ENCODE results near the gene SLC35E3.

The SLC35E3 gene

GRCh38 chr12:68759852-68760251 is 13.9 kb downstream of the SLC35E3 start:
- in situ Hi-C loops (cut with HindIII; ENCODE audit: low sequenced_read_pairs) = no loop called here
- no peak overlapping the region for H3K4me3 ChIP-seq (ENCODE audit: low read depth, low read length)
- TF ChIP-seq CTCF (IDR thresholded peaks at IDR 0.05; ENCODE audit: low read depth, low read length, missing control alignments) = no peak
- DNase-seq (ENCODE audit: low read depth) = no peak

GRCh38 chr12:68760806-68761441 is 14.9 kb downstream of the SLC35E3 start:
- DNase-seq (ENCODE audit: low read depth) = no peak
- no peak overlapping the region for H3K4me3 ChIP-seq (ENCODE audit: low read depth, low read length)
- in situ Hi-C loops (cut with HindIII; ENCODE audit: low sequenced_read_pairs) = no loop called here
- no peak for TF ChIP-seq CTCF (IDR thresholded peaks at IDR 0.05; ENCODE audit: low read depth, low read length, missing control alignments)

- no peak for TF ChIP-seq CTCF (IDR thresholded peaks at IDR 0.05; ENCODE audit: low read depth, low read length, missing control alignments)
- H3K4me3 ChIP-seq (ENCODE audit: low read depth, low read length) = no peak overlapping the region
- no peak for DNase-seq (ENCODE audit: low read depth)
- in situ Hi-C loops (cut with HindIII; ENCODE audit: low sequenced_read_pairs) = no loop called here
Observed at GRCh38 chr12:68761442-68761812, 15.5 kb downstream of the SLC35E3 start.

GRCh38 chr12:68761901-68762630 is 16.1 kb downstream of the SLC35E3 start:
- H3K4me3 ChIP-seq (ENCODE audit: low read depth, low read length) = no peak overlapping the region
- TF ChIP-seq CTCF (IDR thresholded peaks at IDR 0.05; ENCODE audit: low read depth, low read length, missing control alignments) = no peak
- DNase-seq (ENCODE audit: low read depth) = no peak
- in situ Hi-C loops (cut with HindIII; ENCODE audit: low sequenced_read_pairs) = no loop called here

- H3K4me3 ChIP-seq (ENCODE audit: low read depth, low read length) = no peak overlapping the region
- no peak for DNase-seq (ENCODE audit: low read depth)
- TF ChIP-seq CTCF (IDR thresholded peaks at IDR 0.05; ENCODE audit: low read depth, low read length, missing control alignments) = no peak
- in situ Hi-C loops (cut with HindIII; ENCODE audit: low sequenced_read_pairs) = no loop called here
Observed at GRCh38 chr12:68762691-68763090, 16.7 kb downstream of the SLC35E3 start.

- in situ Hi-C loops (cut with HindIII; ENCODE audit: low sequenced_read_pairs) = no loop called here
- no peak for DNase-seq (ENCODE audit: low read depth)
- TF ChIP-seq CTCF (IDR thresholded peaks at IDR 0.05; ENCODE audit: low read depth, low read length, missing control alignments) = no peak
- H3K4me3 ChIP-seq (ENCODE audit: low read depth, low read length) = no peak overlapping the region
Observed at GRCh38 chr12:68765696-68766095, 19.7 kb downstream of the SLC35E3 start.

Measured in astrocyte of the cerebellum (primary cell).